GM19025 (cell line): Measurements from ENCODE around the gene PLCB3.
A peak's percentile ranks its signal among the peaks of the same experiment; 100 is the strongest.

Experiments
- ATAC-seq: cut with Tn5 transposase; IDR thresholded peaks from one replicate; pipeline ENCODE4 v1.9.1; 2021; ENCODE audit warnings: mild to moderate bottlenecking, low read depth, moderate library complexity; ENCODE audit not compliant: unreplicated experiment

PLCB3 gene

DNA sequence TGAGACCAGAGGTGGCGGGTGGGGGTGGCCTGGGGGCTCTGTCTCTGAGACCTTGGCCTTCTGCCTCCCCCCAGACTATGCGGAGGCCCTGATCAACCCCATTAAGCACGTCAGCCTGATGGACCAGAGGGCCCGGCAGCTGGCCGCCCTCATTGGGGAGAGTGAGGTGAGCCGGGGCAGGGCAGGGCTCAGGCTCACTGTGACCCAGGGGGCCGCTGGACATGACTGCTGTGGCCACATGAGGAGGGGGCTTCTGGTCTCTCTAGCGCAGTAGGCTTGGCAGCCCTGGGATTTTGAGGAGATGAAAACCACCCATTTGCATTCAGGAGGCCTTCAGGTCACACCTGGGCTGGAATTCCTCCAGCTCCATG, 12.6 kb downstream of the PLCB3 start:
- ATAC-seq = no peak

DNA sequence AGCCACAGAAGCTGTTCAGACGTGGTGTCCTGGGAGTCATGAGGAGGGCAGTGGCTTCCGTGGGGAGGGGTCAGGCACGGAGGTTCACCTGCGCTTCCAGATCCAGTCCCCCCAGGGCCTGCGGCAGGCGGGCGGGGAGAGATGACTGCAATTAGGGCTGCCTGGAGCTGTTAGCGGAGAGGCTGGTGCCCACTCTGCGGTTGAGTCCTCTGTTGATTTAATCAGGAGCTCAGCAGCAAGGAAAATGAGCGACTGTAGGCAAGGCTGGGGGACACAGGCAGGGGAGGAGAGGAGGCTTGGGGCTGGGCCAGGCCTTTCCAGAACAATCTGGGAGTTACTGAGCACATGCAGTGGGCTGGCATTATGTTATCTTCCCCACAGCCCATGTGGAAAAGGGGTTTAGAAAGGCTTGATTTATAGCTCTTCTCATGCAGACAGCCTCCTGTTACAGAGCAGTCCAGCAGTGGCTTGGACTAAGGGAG, 13.1 kb downstream of the PLCB3 start:
- no peak for ATAC-seq

DNA sequence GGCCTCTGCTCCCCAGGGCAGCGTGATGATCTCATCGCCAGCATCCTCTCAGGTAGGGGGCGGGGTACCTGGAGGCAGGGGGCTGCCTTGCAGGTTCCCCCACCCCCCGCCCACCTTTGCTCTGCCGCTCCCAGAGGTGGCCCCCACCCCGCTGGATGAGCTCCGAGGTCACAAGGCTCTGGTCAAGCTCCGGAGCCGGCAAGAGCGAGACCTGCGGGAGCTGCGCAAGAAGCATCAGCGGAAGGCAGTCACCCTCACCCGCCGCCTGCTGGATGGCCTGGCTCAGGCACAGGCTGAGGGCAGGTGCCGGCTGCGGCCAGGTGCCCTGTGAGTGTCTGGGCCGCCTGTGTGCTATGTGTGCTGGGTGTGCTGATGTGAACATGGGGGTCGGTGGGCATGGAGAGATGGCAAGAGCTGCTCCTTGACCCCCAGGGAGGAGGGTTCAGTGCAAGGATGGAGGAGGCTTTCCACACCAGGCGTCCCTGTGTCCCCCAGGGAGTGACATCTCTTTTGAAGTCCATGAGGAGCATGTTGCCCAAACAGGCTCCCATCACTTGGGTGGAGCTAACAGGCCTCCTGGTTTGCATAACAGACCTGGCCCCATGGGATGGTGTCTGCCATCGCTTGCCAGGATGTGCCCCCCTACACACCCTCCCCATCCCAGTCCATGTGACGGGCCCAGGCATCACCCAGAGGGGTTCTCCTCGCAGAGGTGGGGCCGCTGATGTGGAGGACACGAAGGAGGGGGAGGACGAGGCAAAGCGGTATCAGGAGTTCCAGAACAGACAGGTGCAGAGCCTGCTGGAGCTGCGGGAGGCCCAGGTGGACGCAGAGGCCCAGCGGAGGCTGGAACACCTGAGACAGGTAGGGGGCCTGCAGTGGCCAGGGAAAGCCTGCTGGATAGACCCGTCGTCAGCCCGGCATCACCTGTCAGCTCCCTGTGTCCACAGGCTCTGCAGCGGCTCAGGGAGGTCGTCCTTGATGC, 14.1 kb downstream of the PLCB3 start:
- ATAC-seq = no peak

DNA sequence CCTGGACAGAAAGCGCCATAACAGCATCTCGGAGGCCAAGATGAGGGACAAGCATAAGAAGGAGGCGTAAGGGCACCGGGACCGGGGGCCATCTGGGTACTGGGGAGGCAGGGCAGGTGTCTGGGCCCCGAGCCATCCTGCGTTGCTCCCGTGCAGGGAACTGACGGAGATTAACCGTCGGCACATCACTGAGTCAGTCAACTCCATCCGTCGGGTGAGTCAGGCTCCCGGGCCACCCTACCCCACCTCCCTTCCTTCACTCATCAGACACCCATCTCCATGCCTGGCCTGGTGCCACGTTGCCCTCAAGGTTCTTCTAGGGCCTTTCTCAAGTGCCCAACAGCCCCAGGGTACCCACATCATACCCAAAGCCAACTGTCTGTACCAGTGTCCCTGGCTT, 15.0 kb downstream of the PLCB3 start:
- ATAC-seq = no peak

DNA sequence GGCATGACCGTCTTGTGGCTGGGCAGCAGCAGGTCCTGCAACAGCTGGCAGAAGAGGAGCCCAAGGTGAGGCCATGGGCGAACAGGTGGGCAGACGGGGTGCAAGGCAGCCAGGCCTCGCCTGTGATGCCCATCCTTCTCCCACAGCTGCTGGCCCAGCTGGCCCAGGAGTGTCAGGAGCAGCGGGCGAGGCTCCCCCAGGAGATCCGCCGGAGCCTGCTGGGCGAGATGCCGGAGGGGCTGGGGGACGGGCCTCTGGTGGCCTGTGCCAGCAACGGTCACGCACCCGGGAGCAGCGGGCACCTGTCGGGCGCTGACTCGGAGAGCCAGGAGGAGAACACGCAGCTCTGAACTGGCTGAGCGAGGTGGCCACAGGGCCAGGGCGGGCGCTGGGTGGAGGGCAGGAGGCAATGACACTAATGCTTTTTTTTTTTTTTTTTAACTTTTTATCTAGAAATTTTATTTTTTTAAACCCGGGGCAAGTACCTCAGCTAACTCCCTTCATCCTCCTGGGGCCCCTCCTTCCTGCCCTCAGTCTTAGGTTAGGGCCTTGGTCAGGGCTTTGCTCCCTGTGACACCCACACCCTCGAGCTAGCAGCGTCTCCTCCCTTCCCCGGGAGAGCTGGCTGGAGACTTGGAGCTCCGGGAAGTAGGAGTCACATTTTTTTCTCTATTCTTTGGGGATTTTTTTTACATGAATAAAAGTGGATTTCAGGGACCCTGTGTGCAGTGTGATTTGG, 16.0 kb downstream of the PLCB3 start:
- ATAC-seq = no peak

DNA sequence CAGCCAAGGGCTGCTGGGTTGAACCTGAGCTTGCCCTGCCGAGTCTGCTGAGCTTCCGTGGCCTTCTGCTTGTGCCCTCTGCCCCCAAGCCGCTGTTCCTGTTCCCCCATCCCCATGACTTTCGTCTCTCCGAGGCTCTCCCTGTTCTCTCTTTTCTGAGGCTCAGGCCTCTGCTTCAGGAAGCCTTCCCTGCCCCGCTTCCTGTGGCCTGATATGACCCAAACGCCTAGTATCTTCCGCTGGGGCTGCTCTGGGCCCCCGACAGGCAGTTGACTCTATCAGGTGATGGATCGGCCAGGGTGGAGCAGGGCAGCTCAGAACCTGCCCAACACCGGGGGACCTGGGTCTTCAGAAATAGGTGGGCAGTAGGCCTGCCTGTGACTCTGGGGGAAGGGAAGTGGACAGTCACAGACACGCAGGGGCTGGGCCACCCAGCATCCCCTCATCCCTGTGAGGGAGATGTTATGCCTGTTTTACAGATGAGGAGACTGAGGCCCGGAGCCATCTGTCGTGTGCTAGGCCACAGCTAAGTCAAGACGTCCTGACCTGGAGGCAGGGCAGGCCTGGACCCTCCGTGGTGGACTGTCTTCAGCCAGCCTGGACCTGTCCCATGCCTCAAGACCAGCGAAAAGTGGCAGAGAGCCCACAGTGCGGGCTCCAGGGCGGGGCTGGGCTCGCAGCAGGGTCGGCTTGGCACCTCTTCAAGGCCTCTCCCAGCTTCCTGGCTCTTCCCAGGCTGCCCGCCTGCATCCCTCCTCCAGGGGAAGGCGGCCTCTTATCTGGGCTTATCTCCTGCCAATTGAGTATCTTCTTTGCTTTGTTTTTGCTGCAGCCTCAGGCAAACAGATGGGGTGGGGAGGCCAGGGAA, 16.9 kb downstream of the PLCB3 start:
- no peak for ATAC-seq

DNA sequence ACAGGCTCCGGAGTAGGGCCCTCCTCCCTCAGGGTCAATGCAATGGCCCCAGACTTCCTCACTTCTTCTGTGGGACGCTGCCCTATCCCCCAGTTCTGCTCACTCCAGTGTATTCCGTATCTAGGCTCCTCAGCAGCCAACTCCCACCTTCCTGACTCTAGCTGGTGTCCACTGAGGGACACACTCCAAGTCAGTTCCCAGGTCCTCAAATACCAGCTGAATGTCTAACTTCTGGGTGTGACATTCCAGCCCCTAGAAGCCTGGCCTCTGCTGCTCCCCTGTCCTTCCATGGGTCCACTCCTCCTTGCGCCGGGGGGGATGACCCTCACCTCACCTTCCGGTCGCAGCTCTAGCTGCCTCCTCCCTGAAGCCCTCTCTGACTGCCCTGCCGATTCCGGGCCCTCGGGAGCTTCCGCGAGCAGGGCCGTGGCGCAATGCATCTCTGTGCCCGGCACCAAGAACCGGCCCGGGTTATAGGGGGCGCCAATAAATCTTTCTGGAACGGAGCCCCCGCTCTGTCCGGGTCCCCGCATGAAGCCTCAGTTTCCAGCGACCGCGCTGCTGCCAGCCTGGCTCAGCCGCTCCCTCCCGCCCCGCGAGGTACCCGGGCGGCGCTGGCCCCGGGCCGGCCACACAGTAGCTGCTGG, 17.7 kb downstream of the PLCB3 start:
- peak; percentile 14 for ATAC-seq

DNA sequence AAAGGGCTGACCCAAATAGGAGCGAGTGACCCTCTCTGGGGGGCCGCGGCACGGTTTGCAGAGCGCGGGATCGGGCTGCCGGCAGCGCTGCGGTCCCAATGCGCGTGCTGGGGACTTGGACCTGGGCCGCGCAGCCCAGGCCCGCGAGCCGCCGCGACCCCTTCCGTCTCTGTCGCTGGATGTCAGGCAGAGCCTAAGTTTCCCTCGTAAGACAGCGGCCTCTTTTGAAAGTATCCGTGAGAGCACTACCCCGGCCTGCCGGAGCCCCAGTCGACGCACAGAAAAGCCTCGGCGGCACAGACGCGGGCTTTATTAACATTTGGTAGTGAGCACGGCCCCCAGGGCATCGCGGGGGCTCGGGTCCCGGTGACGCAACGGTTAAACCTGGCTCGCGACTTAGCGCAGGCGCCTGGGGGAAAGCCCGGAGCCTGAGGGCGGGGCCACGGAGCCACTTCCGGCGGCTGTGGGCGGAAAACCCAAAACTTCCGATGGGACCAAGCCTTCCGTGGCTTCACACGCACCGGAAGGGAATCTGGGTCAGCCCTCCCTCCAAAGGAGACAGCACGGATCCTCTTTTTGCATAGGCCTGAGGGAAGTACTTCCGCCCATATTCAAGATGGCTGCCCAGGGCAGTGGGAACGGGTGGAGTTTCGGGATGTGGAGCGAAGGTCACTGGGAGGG, 18.4 kb downstream of the PLCB3 start:
- ATAC-seq = peak; percentile 64

DNA sequence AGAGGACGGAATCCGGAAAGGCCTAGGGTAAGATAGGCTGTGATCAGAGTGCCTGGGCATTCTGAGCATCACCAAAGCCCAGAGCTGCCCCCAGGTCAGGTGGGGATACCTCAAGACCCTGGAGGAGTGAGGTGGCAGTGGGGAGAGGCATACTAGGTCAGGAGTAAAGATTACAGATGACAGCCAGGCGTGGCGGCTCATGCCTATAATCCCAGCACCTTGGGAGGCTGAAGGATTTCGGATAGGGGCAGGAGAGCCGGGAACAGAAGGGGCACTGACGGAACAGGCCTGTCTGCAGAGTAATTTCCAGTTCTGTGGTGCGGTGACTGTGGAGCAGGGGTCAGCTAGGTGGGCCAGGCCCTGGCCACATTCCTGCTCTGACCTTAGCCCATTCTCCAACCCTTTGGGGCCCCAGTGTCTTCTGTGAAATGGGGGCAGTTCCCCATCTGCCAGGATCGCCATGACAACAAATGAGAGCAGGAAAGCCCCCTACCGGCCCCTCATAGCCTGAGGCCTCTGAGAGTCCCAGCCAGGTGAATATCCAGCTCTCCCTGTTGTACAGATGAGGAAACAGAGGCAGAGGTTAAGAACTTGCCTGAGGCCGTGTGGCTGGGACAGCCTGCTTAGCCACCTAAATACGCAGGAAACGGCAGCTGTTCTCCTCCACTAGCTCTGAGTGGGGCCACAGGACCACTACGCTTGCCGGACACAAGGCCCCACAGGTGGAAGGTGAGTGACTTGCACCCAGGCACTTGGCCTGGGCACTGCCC, 23.9 kb downstream of the PLCB3 start:
- no peak for ATAC-seq

DNA sequence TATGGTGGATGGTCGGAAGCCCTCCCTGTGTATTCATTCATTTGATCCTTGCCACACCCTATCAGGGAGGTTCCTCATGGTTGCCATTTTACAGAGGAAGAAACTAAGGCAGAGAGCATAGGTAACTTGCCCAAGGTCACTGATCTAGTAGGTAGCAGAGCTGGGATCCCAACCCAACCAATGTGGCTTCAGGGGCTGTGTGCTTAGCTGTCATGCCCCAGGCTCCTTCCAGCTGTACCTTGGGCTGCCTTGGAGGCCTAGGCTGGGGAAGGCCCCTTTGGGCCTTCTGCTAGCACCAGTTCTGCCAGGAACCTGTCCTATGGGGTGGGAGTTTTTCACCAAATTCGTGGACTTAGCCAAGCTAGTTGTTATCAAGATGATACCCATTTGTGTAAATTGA, 24.5 kb downstream of the PLCB3 start:
- no peak for ATAC-seq

DNA sequence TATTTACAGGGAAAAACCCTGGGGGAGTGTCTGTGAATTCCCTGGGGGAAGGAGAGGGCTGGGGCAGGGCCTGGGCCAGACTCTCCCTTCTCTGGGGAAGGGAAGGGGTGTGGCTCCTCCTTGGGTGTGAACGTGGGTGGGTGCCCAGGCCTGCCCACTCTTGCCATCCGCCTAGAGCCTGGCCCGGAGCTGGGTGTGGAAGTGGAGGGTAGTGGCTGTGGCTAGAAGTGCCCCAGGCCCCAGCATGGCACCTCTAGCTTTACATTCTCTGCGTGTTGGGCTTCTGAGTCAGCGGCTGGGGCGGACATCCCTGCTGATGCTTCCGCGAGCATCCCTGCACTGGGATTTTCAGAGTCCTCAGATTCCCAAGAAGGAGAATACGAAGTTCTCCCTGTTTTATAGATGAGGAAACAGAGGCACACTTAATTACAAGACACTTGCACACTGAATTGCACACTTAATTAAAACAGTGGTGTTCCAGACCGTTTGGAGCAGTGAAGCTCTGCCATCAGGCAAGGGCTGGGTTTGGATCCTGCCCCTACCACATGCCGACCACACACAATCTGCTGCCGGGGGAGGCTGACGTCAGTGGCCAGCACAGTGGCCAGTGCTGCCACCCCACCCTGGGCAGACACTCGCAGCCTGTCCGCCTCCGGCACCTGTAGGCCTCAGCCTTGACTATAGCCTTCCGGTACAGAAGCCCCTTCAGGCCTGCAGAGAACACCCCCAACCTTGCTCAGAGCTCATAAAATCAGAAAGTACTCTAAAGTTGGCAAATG, 25.5 kb downstream of the PLCB3 start:
- no peak for ATAC-seq

DNA sequence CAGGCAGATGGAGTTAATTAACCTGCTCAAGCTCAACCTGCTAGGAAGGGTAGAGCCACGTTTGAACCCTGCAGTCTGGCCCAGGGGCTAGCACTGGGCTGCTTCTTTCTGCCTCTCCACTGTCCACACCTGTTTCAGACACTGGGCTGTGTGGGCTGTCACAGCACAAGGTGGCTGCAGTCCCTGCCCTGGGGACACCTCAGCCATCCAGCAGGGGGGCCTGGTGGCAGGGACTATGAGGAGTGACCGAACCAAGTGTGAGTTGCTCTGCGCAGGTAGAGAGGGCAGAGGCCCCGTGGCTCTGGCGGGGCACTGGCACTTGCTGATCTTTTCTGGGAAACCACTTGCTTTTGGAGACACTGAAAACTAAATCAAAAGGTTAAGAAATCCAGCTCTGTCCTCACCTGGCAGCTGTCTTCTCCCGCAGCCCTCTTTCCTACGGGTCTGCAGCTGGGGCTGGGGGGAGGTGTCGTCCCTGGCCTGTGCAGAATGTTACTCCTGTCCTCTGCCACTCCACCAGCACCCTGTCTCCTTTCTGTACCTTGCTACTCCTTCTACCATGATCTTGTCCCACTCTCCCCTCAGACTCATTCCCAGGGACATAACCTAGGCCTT, 27.4 kb downstream of the PLCB3 start:
- no peak for ATAC-seq

DNA sequence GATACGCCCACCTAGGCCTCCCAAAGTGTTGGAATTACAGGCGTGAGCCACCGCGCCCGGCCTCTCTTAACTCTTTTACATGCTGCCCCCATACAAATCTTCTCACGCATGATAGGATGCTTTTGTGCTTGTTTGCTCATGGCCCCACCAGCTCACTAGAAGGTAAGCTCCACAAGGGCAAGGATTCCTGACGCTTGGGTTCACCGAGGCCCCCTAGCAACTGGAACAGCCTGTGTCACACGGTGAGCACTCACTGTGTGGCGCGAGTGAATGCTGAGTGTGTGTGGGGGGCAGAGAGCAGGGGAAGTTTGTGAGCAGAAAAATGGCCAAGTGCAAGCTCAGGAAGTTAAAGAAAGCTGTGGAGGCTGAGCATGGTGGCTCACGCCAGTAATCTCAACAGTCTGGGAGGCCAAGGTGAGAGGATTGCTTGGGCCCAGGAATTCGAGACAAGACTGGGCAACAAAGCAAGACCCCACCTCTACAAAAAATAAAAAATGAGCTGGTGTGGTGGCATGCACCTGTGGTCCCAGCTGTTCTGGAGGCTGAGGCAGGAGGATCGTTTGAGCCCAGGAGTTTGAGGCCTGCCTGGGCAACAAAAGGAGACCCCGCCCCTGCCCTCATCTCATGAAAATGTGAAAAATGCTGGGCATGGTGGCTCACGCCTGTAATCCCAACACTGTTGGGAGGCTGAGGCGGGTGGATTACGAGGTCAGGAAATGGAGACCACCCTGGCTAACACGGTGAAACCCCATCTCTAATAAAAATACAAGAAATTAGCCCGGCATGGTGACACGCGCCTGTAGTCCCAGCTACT, 30.8 kb downstream of the PLCB3 start:
- ATAC-seq = no peak

DNA sequence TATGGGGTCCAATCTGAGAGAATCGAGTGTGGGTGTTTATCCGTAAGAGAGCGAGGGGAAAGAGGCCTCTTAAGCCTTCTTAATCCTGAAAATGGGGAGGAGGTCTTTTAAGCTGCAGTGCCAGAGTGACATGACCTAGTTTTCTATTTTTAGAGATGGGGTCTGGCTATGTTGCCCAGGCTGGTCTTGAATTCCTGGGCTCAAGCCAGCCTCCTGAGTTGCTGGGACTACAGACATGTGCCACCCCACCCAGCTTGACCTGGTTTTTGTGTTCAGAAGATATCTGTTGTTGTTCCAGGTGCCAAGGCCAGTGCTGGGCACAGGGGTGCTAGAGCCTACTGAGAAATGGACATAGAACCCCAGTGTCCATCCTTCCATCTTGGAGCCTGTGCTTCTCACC, 31.8 kb downstream of the PLCB3 start:
- no peak for ATAC-seq

DNA sequence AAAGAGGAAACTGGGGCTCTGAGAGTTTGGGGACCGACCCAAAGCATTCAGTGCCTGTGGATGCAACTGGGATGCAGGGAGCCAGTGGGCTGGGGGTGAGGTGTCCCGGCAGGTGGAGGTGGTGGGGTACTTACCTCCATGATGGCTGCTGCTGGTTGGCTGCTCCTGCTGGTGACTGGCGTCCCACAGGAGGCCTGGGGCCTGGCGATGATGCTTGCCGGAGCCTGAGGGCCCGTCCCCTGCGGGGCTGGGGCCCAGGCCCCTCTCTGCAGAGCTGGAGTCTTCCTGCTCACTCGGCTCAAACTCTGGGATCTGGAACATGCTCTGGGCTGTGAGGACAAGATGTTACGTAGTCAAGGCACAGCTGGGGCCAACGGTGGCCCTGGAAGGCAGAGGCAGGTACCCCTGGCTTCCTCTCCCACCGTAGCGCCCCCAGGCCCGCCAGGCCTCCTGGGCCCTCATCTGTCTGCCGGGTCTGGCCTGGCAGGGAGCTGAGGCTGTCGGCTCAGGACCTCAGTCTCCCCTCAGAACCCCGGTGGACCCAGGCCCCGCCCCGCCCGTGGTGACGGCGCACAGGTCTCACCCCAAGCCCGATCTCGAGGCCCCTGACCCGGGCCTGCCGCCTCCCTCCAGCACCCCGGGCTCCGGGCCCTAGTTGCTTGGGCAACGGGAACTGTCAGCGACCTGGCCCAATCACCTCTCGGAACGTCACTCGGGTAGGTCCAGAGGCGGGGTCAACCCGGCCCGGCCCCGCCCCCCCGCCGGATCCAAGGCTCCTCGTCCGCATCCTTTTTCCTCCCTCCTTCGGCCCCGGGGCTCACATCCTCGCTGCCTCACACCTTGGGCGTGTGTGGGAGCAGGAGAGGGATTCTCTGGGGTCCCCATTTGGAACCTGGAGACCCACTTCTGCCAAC, 33.0 kb downstream of the PLCB3 start, which contains the start of gene BAD:
TSS of gene BAD (minus strand) at position 618 of the 914 bp plus-strand sequence. CDS start at position 321, 297 bp downstream.
- peak; percentile 72 for ATAC-seq
